PFSK-1 (cell line): ENCODE measurements around the gene LENG8.

ENCODE experiments used
- POLR2AphosphoS5 ChIP-seq: IDR thresholded peaks from 2 replicates; pipeline ENCODE4 v1.6.1; 2012; ENCODE audit warnings: low read depth, mild to moderate bottlenecking, control low read depth, low read length, moderate library complexity
- REST ChIP-seq, 2 experiments: IDR thresholded peaks; 2 replicates each; pipeline versions ENCODE4 v1.6.1 to v1.8.0; 2011 to 2012; ENCODE audit warnings: low read depth in 2 of 2, low read length in 2 of 2, control low read depth in 1 of 2, inconsistent platforms in 1 of 2, mild to moderate bottlenecking in 1 of 2, moderate library complexity in 1 of 2; ENCODE audit not compliant: insufficient read depth in 1 of 2
- SIN3A ChIP-seq: IDR thresholded peaks from 2 replicates; pipeline ENCODE4 v1.6.1; 2012; ENCODE audit warnings: mild to moderate bottlenecking, low read length, moderate library complexity, borderline replicate concordance; ENCODE audit not compliant: insufficient read depth
- TAF1 ChIP-seq: IDR thresholded peaks from 2 replicates; pipeline ENCODE4 v1.6.1; 2012; ENCODE audit warnings: low read length, control low read depth, borderline replicate concordance; ENCODE audit not compliant: insufficient read depth

- TF ChIP-seq POLR2AphosphoS5: no peak
- no peak for TF ChIP-seq SIN3A
- no peak for TF ChIP-seq TAF1
- no peak for TF ChIP-seq REST (IDR thresholded peaks at IDR 0.05; ENCODE audit: insufficient read depth in 1 of 2, low read depth in 2 of 2, low read length in 2 of 2)
Observed at GRCh38 chr19:54484451-54484850, 35.5 kb downstream of the LENG8 start.
